GM23338 (cell line): ENCODE results near the gene C16orf74. TPM values are rescaled to one million over a fixed set of nuclear protein-coding genes. Genes with fewer than 3 reads are reported as not detected.

Experiments
- ETS1 ChIP-seq: IDR thresholded peaks from 2 replicates; pipeline ENCODE4 v1.6.1; 2016; ENCODE audit warnings: antibody characterized with exemption
- EZH2phosphoT487 ChIP-seq: fragments of 200-600 bp; sonication (generic); IDR thresholded peaks from one replicate; pipeline ENCODE4 v1.8.1; 2018; ENCODE audit warnings: antibody characterized with exemption; ENCODE audit not compliant: unreplicated experiment
- JUNB ChIP-seq: IDR thresholded peaks from one replicate; pipeline ENCODE4 v1.6.1; 2016; ENCODE audit warnings: antibody characterized with exemption; ENCODE audit not compliant: unreplicated experiment
- REST ChIP-seq: IDR thresholded peaks from one replicate; pipeline ENCODE4 v1.6.1; 2018; ENCODE audit warnings: antibody characterized with exemption; ENCODE audit not compliant: unreplicated experiment
- STAT1 ChIP-seq: IDR thresholded peaks from one replicate; pipeline ENCODE4 v1.6.1; 2016; ENCODE audit warnings: antibody characterized with exemption; ENCODE audit not compliant: unreplicated experiment
- ZNF331 ChIP-seq: fragments of 250-450 bp; sonication (Bioruptor Pico); IDR thresholded peaks from 2 replicates; pipeline ENCODE4 v1.5.0; 2020; ENCODE audit warnings: low read depth, mild to moderate bottlenecking, moderate library complexity
- ZNF462 ChIP-seq: fragments of 250-450 bp; sonication (Bioruptor Pico); IDR thresholded peaks from 2 replicates; pipeline ENCODE4 v1.5.0; 2020; ENCODE audit warnings: mild to moderate bottlenecking, moderate library complexity
- polyA plus RNA-seq: library from polyadenylated mRNA; unstranded; fragments of >200 nt; fragmentation: Nextera tagmentation; extraction: Ambion mirVana; gene quantifications from 2 replicates; pipeline ENCODE4 v1.2.1, GENCODE V29; 2016
- total RNA-seq: library from RNA; depleted of rRNA; stranded (reverse); fragments of >200 nt; shearing (Covaris generic); gene quantifications from 2 replicates; pipeline ENCODE4 v1.2.3, GENCODE V29; 2014

Gene C16orf74
- total and polyA plus RNA-seq, 2 experiments from 2014 or later: 12.1 to 19.1 TPM

GRCh38 chr16:85794696-85795095 lies 43.8 kb upstream of the C16orf74 start (continued):
- TF ChIP-seq ZNF462: no peak
- TF ChIP-seq ZNF331: no peak
- TF ChIP-seq EZH2phosphoT487: no peak
- TF ChIP-seq REST: no peak
- TF ChIP-seq JUNB: no peak
- no peak for TF ChIP-seq STAT1
- no peak for TF ChIP-seq ETS1
